NCI-H2081 treated with DMSO at 0.1 percent for 48 hours (cell line): ENCODE data around the gene TRIM36.

ENCODE experiments used
- DNase-seq: peaks from one replicate; lab custom pipeline; 2025; lab: John Stamatoyannopoulos, UW

The TRIM36 gene

GRCh38 chr5:115165790-115166189 lies 3.9 kb downstream of the TRIM36 start:
- no peak for DNase-seq

- no peak for DNase-seq
Observed at GRCh38 chr5:115160975-115161475, 8.7 kb downstream of the TRIM36 start.

GRCh38 chr5:115151208-115151805 lies 18.4 kb downstream of the TRIM36 start:
- DNase-seq = no peak

GRCh38 chr5:115150512-115150911 lies 19.2 kb downstream of the TRIM36 start:
- no peak for DNase-seq

GRCh38 chr5:115147052-115147451 lies 22.7 kb downstream of the TRIM36 start:
- DNase-seq = no peak

- DNase-seq = no peak
Observed at GRCh38 chr5:115136294-115136693, 33.4 kb downstream of the TRIM36 start.

GRCh38 chr5:115132465-115132864 lies 37.2 kb downstream of the TRIM36 start:
- DNase-seq = no peak

- DNase-seq = no peak
Observed at GRCh38 chr5:115126303-115126702, 43.4 kb downstream of the TRIM36 start.

- DNase-seq = no peak
Observed at GRCh38 chr5:115124741-115125140, 45.0 kb downstream of the TRIM36 start.

- DNase-seq = no peak
Observed at GRCh38 chr5:115116001-115116400, 53.7 kb downstream of the TRIM36 start.

GRCh38 chr5:115109840-115110239 lies 59.9 kb downstream of the TRIM36 start:
- DNase-seq = no peak

- DNase-seq = no peak
Observed at GRCh38 chr5:115109356-115109755, 60.4 kb downstream of the TRIM36 start.

- DNase-seq = no peak
Observed at GRCh38 chr5:115100319-115100955, 69.3 kb downstream of the TRIM36 start.

- DNase-seq = no peak
Observed at GRCh38 chr5:115098041-115098702, 71.5 kb downstream of the TRIM36 start.

GRCh38 chr5:115097236-115097635 lies 72.5 kb downstream of the TRIM36 start:
- DNase-seq = no peak

- DNase-seq = no peak
Observed at GRCh38 chr5:115096034-115096769, 73.5 kb downstream of the TRIM36 start.

- no peak for DNase-seq
Observed at GRCh38 chr5:115087951-115088350, 81.8 kb downstream of the TRIM36 start.

- no peak for DNase-seq
Observed at GRCh38 chr5:115086473-115086872, 83.2 kb downstream of the TRIM36 start.

- no peak for DNase-seq
Observed at GRCh38 chr5:115084246-115084793, 85.4 kb downstream of the TRIM36 start.

- DNase-seq = no peak
Observed at GRCh38 chr5:115079924-115080623, 89.6 kb downstream of the TRIM36 start.
